Ascending aorta (tissue), 2 donors: Measurements from ENCODE around the gene ARID1A. TPM values are rescaled to one million over a fixed set of nuclear protein-coding genes. Genes with fewer than 3 reads are reported as not detected.
"Not testable (repeated sequence)": the region's sequence is repeated elsewhere in the genome, so short reads cannot be mapped to it uniquely, and the experiment has no call there.

Source experiments
- DNase-seq, 2 donors: peaks; one replicate each; pipeline ENCODE4 v3.0.0-alpha.2; 2019; ENCODE audit warnings: low spot score in 2 of 2
- H3K27ac ChIP-seq, 2 donors: fragments of 200-600 bp; sonication (generic); one replicate each; pipeline ENCODE4 v1.5.1; 2016 to 2017; ENCODE audit warnings: mild to moderate bottlenecking in 1 of 2
- H3K27me3 ChIP-seq: fragments of 200-600 bp; sonication (generic); one replicate; pipeline ENCODE4 v1.5.1; 2017
- H3K36me3 ChIP-seq, 2 donors: fragments of 200-600 bp; sonication (generic); one replicate each; pipeline ENCODE4 v1.5.1; 2016
- H3K4me1 ChIP-seq, 2 donors: fragments of 200-600 bp; sonication (generic); one replicate each; pipeline ENCODE4 v1.5.1; 2016 to 2017; ENCODE audit warnings: mild to moderate bottlenecking in 1 of 2
- H3K4me3 ChIP-seq, 2 donors: fragments of 200-600 bp; sonication (generic); one replicate each; pipeline ENCODE4 v1.5.1; 2016 to 2017; ENCODE audit warnings: mild to moderate bottlenecking in 1 of 2
- H3K9me3 ChIP-seq, 2 donors: fragments of 200-600 bp; sonication (generic); one replicate each; pipeline ENCODE4 v1.5.1; 2016
- intact Hi-C: fragments of 100-400 bp; cut with DNase I; formaldehyde crosslinking; loops from one replicate; pipeline ENCODE4 v1.15.1; 2023
- total RNA-seq: library from RNA; depleted of rRNA; stranded (reverse); fragments of >200 nt; gene quantifications from one replicate; pipeline ENCODE4 v1.1.0, GENCODE V29; 2016
- TF ChIP-seq, protein P1 (sequence below), 3 experiments: fragments of 200-600 bp in 2 of 3; fragments of 450-650 bp in 1 of 3; sonication (generic) in 2 of 3; IDR thresholded peaks; one replicate each; pipeline ENCODE4 v1.5.1; 2016 to 2019; ENCODE audit warnings: antibody characterized with exemption in 3 of 3, mild to moderate bottlenecking in 1 of 3, moderate library complexity in 1 of 3

Gene ARID1A
- total RNA-seq, 1 donor from 2014 or later, result 104 TPM

DNA sequence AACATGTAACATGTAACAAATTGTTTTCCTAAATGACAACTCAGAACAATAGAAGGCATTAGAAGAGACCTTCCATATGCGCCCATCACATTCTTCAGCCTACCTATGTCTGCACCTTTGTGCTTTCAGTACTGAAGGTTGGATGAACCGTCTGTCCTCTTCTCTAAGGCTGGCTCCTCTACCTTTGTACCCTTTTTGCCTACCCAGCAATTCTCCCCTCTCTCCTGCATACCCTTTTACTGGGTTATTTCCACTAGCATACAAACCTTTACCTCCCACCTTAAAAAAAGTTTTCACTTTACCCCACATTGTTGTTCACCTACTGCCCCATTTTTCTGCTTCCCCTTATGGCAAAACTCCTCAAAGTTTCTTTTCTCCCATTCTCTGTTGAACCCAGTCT is 97.1 kb downstream of the ARID1A start:
- Histone ChIP-seq H3K27ac (no peak overlapping the region), H3K36me3 (peaks cover 9 to 27% of the 10 kb centered on the region in 2 donors), H3K4me1 (no peaks in the 10 kb centered on the region), H3K4me3 (no peak overlapping the region), H3K27me3 (no peaks in the 10 kb centered on the region), H3K9me3 (no peaks in the 10 kb centered on the region)
- DNase-seq, result no peak
- TF ChIP-seq, protein P1, sequence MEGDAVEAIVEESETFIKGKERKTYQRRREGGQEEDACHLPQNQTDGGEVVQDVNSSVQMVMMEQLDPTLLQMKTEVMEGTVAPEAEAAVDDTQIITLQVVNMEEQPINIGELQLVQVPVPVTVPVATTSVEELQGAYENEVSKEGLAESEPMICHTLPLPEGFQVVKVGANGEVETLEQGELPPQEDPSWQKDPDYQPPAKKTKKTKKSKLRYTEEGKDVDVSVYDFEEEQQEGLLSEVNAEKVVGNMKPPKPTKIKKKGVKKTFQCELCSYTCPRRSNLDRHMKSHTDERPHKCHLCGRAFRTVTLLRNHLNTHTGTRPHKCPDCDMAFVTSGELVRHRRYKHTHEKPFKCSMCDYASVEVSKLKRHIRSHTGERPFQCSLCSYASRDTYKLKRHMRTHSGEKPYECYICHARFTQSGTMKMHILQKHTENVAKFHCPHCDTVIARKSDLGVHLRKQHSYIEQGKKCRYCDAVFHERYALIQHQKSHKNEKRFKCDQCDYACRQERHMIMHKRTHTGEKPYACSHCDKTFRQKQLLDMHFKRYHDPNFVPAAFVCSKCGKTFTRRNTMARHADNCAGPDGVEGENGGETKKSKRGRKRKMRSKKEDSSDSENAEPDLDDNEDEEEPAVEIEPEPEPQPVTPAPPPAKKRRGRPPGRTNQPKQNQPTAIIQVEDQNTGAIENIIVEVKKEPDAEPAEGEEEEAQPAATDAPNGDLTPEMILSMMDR (IDR thresholded peaks at IDR 0.05), result no peak
- intact Hi-C loops, result no loop called here

DNA sequence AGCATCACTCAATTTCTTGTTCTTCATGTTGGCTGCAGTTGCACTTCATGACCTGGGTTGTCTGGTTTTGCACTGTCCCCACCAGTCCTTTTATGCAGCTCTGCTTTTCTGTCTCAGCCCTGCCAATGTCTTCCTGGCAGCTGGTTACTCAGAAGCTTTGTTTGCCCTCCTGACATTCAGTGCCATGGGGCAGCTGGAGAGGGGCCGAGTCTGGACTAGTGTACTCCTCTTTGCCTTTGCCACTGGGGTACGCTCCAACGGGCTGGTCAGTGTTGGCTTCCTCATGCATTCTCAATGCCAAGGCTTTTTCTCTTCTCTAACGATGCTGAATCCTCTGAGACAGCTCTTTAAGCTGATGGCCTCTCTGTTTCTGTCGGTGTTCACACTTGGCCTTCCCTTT is 98.6 kb downstream of the ARID1A start:
- intact Hi-C loops, result no loop called here
- TF ChIP-seq, protein P1 (IDR thresholded peaks at IDR 0.05), result no peak
- DNase-seq, result no peak
- H3K9me3 ChIP-seq, result no peaks in the 10 kb centered on the region
- peaks cover 9 to 28% of the 10 kb centered on the region in 2 donors for H3K36me3 ChIP-seq
- H3K4me1 ChIP-seq, result no peaks in the 10 kb centered on the region
- H3K4me3 ChIP-seq, result no peak overlapping the region
- H3K27ac ChIP-seq, result no peak overlapping the region
- H3K27me3 ChIP-seq, result no peaks in the 10 kb centered on the region

DNA sequence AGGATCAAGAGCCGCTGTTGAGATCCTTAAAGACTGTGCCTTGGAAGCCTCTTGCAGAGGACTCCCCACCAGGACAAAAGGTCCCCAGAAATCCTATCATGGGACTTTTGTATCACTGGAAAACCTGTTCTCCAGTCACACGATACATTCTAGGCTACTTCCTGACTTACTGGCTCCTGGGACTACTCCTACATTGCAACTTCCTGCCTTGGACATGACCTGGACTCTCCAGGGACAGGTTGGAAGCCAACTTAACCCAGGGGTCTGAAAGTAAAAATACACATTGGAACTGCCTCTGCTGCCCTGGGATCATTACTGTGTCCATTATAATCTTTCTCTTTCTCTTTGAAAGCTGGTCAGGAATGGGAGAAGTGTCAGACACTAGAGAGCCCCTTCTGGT is 101.8 kb downstream of the ARID1A start:
- H3K4me1 ChIP-seq, result peaks cover 0 to 4% of the 10 kb centered on the region in 2 donors
- H3K36me3 ChIP-seq, result peaks cover 9 to 28% of the 10 kb centered on the region in 2 donors
- no peak overlapping the region for H3K4me3 ChIP-seq
- no peak for DNase-seq
- H3K27me3 ChIP-seq, result no peaks in the 10 kb centered on the region
- intact Hi-C loops, result no loop called here
- no peak overlapping the region for H3K27ac ChIP-seq
- TF ChIP-seq, protein P1 (IDR thresholded peaks at IDR 0.05), result no peak
- H3K9me3 ChIP-seq, result no peaks in the 10 kb centered on the region

DNA sequence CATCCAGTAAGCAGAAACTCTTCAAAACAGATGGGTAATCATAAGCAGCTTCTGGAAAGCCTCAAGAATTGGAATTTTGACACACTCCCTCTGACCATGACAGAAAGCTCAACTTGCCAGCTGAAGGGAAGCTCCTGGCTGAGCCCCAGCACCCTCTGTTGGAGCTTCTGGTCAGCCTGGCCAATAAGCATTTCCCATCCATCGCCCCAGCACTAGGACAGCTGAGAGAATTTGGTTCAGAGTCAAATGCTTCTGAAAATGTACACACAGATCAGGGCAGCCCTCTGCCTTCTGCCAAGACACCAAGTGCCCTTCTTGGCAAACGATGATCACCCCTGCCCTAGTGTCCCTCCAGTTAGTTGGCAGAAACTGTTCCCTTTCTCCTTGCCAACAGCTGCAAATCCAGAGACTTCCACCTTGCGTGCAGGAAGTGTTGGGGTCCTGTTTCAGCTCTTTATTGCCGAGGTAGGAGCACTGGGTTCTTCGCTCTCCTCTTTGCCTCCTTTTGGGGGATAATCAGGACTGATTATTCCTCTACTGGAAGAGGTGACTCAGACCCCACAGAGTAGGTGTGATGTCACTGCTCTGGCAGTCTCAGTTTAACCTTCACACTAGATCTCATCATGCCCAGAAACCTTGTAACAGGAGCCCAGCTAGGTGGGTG is 103.8 kb downstream of the ARID1A start:
- H3K4me3 ChIP-seq, result no peak overlapping the region
- intact Hi-C loops, result no loop called here
- TF ChIP-seq, protein P1 (IDR thresholded peaks at IDR 0.05), result no peak

DNA sequence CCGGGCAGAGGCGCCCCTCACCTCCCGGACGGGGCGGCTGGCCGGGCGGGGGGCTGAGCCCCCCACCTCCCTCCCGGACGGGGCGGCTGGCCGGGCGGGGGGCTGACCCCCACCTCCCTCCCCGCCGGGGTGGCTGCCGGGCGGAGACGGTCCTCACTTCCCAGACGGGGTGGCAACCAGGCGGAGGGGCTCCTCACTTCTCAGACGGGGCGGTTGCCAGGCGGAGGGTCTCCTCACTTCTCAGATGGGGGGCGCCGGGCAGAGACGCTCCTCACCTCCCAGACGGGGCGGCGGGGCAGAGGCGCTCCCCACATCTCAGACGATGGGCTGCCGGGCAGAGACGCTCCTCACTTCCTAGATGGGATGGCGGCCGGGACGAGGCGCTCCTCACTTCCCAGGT is 108.1 kb downstream of the ARID1A start:
- intact Hi-C loops, H3K9me3 ChIP-seq, H3K27me3 ChIP-seq, H3K36me3 ChIP-seq, H3K4me1 ChIP-seq, H3K27ac ChIP-seq, DNase-seq, H3K4me3 ChIP-seq: not testable (repeated sequence)

More for the DNA sequence above, 103.8 kb downstream of the ARID1A start:
- peaks cover 0 to 4% of the 10 kb centered on the region in 2 donors for H3K4me1 ChIP-seq
- no peaks in the 10 kb centered on the region for H3K9me3 ChIP-seq
- no peak for DNase-seq
- H3K27me3 ChIP-seq, result no peaks in the 10 kb centered on the region
- peak overlapping the region; percentile 13 to 48 for H3K27ac ChIP-seq
- peaks cover 3 to 20% of the 10 kb centered on the region in 2 donors for H3K36me3 ChIP-seq

DNA sequence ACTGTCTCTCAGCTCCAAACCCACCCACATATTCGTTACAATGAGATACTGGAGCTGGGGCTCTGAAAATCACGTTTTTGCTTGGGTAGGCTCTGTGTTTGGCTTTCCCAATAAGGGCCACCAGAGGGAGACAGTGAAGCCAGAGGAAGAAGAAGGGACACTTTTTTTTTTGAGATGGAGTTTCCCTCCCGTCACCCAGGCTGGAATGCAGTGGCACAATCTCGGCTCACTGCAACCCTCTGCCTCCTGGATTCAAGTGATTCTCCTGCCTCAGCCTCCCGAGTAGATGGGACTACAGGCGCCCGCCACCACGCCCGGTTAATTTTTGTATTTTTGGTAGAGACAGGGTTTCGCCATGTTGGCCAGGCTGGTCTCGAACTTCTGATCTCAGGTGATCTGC is 114.3 kb downstream of the ARID1A start:
- intact Hi-C loops, result loop anchor here (2.0 kb wide), 1 partner anchor 69 kb away; no protein-coding TSS in a partner anchor
- H3K27ac ChIP-seq, H3K4me1 ChIP-seq, H3K27me3 ChIP-seq, H3K4me3 ChIP-seq, H3K36me3 ChIP-seq, H3K9me3 ChIP-seq: not testable (repeated sequence)
- DNase-seq, result peak in 1 of 2 donors; percentile 80
- TF ChIP-seq, protein P1 (IDR thresholded peaks at IDR 0.05), result peak; percentile 62 to 78 (median 67)
